ENCODE results near the gene SLC39A10.

The SLC39A10 gene

DNA sequence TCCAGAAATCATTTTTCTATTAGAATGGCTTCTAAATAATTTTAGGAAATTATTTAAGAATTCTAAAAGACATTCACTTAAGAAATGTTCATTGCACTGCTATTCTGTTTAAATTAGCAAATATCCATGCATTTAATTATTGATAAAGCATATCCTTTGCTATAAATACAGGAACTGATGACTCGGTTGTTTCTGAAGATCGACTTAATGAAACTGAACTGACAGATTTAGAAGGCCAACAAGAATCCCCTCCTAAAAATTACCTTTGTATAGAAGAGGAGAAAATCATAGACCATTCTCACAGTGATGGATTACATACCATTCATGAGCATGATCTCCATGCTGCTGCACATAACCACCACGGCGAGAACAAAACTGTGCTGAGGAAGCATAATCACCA is 59.4 kb downstream of the SLC39A10 start:
- no peak for DNase-seq (ENCODE audit: low read depth)
- TF ChIP-seq, protein P1, sequence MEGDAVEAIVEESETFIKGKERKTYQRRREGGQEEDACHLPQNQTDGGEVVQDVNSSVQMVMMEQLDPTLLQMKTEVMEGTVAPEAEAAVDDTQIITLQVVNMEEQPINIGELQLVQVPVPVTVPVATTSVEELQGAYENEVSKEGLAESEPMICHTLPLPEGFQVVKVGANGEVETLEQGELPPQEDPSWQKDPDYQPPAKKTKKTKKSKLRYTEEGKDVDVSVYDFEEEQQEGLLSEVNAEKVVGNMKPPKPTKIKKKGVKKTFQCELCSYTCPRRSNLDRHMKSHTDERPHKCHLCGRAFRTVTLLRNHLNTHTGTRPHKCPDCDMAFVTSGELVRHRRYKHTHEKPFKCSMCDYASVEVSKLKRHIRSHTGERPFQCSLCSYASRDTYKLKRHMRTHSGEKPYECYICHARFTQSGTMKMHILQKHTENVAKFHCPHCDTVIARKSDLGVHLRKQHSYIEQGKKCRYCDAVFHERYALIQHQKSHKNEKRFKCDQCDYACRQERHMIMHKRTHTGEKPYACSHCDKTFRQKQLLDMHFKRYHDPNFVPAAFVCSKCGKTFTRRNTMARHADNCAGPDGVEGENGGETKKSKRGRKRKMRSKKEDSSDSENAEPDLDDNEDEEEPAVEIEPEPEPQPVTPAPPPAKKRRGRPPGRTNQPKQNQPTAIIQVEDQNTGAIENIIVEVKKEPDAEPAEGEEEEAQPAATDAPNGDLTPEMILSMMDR (IDR thresholded peaks at IDR 0.05; ENCODE audit: low read length, missing control alignments): no peak
- H3K4me3 ChIP-seq (replicated peaks; ENCODE audit: low read depth, low read length): no peak overlapping the region

DNA sequence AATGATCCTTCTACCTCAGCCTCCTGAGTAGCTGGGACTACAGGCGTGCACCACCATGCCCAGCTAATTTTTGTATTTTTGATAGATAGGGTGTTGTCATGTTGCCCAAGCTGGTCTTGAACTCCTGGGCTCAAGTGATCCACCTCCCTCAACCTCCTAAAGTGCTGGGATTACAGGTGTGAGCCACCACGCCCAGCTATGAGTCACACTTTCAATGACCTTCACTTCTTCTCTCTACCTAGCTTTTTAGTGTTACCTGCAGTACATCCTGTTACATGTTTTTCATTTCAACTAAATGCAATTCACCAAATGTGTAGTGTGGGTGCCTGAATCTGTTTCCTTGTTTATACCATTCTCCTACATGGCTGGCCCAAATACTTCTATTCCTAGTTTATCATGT is 64.0 kb downstream of the SLC39A10 start:
- no peak for DNase-seq (ENCODE audit: low read depth)

GRCh38 chr2:195722075-195722474 is 65.0 kb downstream of the SLC39A10 start:
- no peak overlapping the region for H3K4me3 ChIP-seq (replicated peaks; ENCODE audit: low read depth, low read length)
- TF ChIP-seq, protein P1 (IDR thresholded peaks at IDR 0.05; ENCODE audit: low read length, missing control alignments): no peak
- DNase-seq (ENCODE audit: low read depth): no peak

More for the DNA sequence above, 64.0 kb downstream of the SLC39A10 start:
- TF ChIP-seq, protein P1 (IDR thresholded peaks at IDR 0.05; ENCODE audit: low read length, missing control alignments): no peak
- H3K4me3 ChIP-seq (replicated peaks; ENCODE audit: low read depth, low read length): no peak overlapping the region

DNA sequence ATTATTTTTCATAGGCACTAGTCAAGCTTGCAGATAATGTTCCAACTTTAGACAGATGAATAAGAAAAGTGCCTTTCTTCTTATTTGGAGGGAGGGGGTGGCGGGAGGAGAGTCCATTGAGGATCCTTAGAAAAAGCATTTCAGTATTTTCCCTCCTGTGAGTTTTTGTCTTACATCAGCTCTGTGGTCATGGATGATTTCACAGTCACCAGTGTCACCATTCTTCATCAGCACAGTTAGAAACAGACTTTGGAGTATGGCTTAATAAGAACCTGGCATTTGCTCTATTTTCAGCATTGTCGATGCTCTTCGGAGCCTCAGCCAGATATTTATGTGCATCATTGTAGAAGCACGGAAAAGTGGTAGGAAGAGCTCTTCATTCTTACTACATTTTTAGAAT is 70.1 kb downstream of the SLC39A10 start:
- H3K4me3 ChIP-seq (replicated peaks; ENCODE audit: low read depth, low read length): no peak overlapping the region
- TF ChIP-seq, protein P1 (IDR thresholded peaks at IDR 0.05; ENCODE audit: low read length, missing control alignments): no peak
- DNase-seq (ENCODE audit: low read depth): no peak

- H3K4me3 ChIP-seq (replicated peaks; ENCODE audit: low read depth, low read length): no peak overlapping the region
- TF ChIP-seq, protein P1 (IDR thresholded peaks at IDR 0.05; ENCODE audit: low read length, missing control alignments): no peak
- DNase-seq (ENCODE audit: low read depth): no peak
Measured at GRCh38 chr2:195730912-195731311, 73.9 kb downstream of the SLC39A10 start.

DNA sequence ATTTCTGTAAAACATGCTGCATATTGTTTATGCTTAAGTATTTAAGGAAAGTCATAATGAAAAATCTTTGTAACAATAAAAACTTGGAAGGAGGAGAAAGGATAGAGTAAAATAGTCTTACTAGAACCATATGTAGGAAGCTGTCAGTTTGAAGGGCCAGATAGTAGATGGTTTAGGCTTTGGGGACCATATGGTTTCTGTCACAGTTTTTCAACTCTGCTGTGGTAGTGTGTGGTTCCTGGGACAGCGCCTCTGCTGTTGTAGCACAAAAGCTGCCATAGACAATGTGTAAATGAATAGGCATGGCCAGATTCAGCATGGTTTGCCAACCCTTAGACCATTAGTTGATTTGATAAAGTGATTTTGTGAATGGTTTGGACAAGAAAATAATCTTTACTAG is 75.5 kb downstream of the SLC39A10 start:
- TF ChIP-seq, protein P1 (IDR thresholded peaks at IDR 0.05; ENCODE audit: low read length, missing control alignments): no peak
- peak; percentile 23 for DNase-seq (ENCODE audit: low read depth)
- no peak overlapping the region for H3K4me3 ChIP-seq (replicated peaks; ENCODE audit: low read depth, low read length)

DNA sequence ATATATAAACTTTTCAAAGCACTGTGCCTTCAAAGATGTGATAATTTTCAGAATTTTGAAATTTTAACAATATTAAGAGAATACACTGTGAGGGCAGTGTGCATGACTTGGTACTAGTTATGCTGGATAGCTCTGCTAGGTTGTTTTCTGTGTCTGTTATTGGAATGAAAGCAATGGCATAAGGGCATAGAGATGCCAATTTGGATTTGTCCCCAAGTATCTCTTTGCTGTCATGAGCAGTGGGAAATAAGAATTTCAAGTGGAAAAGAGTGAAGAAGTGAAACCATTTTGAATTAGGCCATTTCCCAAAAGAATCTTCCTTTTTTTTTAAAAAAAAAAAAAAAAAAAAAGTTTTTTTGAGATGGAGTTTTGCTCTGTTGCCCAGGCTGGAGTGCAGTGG is 76.8 kb downstream of the SLC39A10 start:
- TF ChIP-seq, protein P1 (IDR thresholded peaks at IDR 0.05; ENCODE audit: low read length, missing control alignments): no peak
- no peak for DNase-seq (ENCODE audit: low read depth)
- no peak overlapping the region for H3K4me3 ChIP-seq (replicated peaks; ENCODE audit: low read depth, low read length)
